Naive thymus-derived CD8-positive, alpha-beta T cell (primary cell): ENCODE results near the gene NAT8L. TPM values are rescaled to one million over a fixed set of nuclear protein-coding genes. Genes with fewer than 3 reads are reported as not detected.
A peak's percentile ranks its signal among the peaks of the same experiment; 100 is the strongest.

Experiments used
- ATAC-seq, 2 donors: fragments of 150-1000 bp; cut with Tn5 transposase in 1 of 2; sonication (Bioruptor Pico), chemical (Tn5 transposase) in 1 of 2; 1 replicate in 1 of 2; 2 replicates in 1 of 2; pipeline ENCODE4 v1.10.0; 2021; ENCODE audit warnings: mild to moderate bottlenecking in 2 of 2, moderate library complexity in 2 of 2
- POLR2A ChIA-PET: fragments of 350-600 bp; sonication (Branson Sonifier 250); formaldehyde crosslinking; loops from one replicate; lab custom pipeline; 2021; ENCODE audit warnings: antibody characterized with exemption; lab: Charles Lee
- DNase-seq, 10 donors: peaks; one replicate each; pipeline versions ENCODE4 v3.0.0 to v3.0.0-alpha.2; 2020 to 2022
- H3K27ac Mint-ChIP-seq, 10 donors: one replicate each; pipeline ENCODE4 v1.8.0; 2020 to 2022; ENCODE audit warnings: mild to moderate bottlenecking in 10 of 10, mixed read lengths in 10 of 10, moderate library complexity in 4 of 10, inconsistent platforms in 1 of 10
- H3K27me3 Mint-ChIP-seq, 5 donors: one replicate each; pipeline ENCODE4 v1.8.0; 2021 to 2022; ENCODE audit warnings: mixed read lengths in 5 of 5
- H3K36me3 Mint-ChIP-seq, 3 donors: one replicate each; pipeline ENCODE4 v1.8.0; 2020 to 2022; ENCODE audit warnings: mixed read lengths in 3 of 3, mild to moderate bottlenecking in 2 of 3, inconsistent platforms in 1 of 3
- H3K4me1 Mint-ChIP-seq, 4 donors: one replicate each; pipeline ENCODE4 v1.8.0; 2021 to 2022; ENCODE audit warnings: mixed read lengths in 4 of 4
- H3K4me3 Mint-ChIP-seq, 10 donors: one replicate each; pipeline ENCODE4 v1.8.0; 2020 to 2022; ENCODE audit warnings: mild to moderate bottlenecking in 10 of 10, mixed read lengths in 10 of 10, moderate library complexity in 6 of 10, inconsistent platforms in 1 of 10
- H3K9me3 Mint-ChIP-seq, 9 donors: one replicate each; pipeline ENCODE4 v1.8.0; 2020 to 2022; ENCODE audit warnings: mixed read lengths in 9 of 9, mild to moderate bottlenecking in 3 of 9, inconsistent platforms in 1 of 9, moderate library complexity in 1 of 9
- polyA plus RNA-seq, 3 donors: library from polyadenylated mRNA; unstranded; fragments of 300-500 nt; fragmentation: Illumina TruSeq; gene quantifications; one replicate each; pipeline ENCODE4 v1.2.3, GENCODE V29; 2021
- total RNA-seq, 8 experiments: library from RNA in 2 of 8; stranded (reverse) in 2 of 8; gene quantifications; one replicate each; pipeline ENCODE4 v1.2.3 and lab custom pipeline; 2021 to 2026

NAT8L gene
- total and polyA plus RNA-seq, 5 experiments from 2014 or later, result 0.05 TPM; not detected in 4

- ATAC-seq, result no peak
- POLR2A ChIA-PET, result no interaction called here
- DNase-seq, result no peak
These were observed 37.0 kb downstream of the NAT8L start for GRCh38 chr4:2096073-2096609.

DNA sequence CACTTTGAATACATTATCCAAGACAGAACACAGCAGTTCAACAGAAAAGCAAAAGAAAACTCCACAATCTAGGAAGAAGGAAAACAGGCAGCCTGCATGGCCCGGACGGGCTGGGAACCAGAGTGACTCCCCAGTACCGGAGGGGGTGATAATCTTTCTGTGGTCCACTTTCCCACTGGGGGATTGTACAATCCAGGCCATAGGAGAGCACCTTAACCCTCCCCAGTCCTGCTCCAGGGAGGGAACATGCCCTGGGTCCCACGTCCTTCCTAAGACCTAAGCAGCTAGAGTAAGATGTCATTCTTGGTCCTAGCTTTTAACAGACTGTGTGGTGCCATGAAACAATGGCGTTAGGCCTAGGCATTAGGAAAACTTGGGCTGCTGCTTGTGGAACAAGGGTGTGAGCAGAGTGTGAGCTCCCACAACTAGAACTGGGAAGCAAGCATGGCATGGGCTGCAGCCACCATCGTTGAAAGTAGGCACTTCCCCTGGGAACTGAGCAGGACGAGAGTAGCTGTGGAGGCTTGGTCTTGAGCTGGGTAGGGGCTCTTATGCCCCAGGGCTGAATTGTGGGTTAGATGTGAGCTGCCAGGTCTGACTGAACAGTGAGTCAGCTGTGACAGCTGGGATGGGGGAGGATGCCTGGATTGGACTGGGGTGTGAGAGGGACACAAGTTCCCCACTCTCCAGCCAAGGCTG is 42.4 kb downstream of the NAT8L start:
- POLR2A ChIA-PET, result no interaction called here
- DNase-seq, result no peak
- Mint-ChIP-seq H3K27ac (no peak overlapping the region), H3K9me3 (peaks cover 5 to 40% (median 26%) of the 10 kb centered on the region in 9 donors), H3K4me3 (no peak overlapping the region), H3K4me1 (no peaks in the 10 kb centered on the region), H3K27me3 (peaks cover 0 to 15% (median 0%) of the 10 kb centered on the region in 5 donors), H3K36me3 (peaks cover under 1 to 26% (median 21%) of the 10 kb centered on the region in 3 donors)
- ATAC-seq, result no peak

More at GRCh38 chr4:2096073-2096609, 37.0 kb downstream of the NAT8L start:
- H3K27ac Mint-ChIP-seq, result no peak overlapping the region
- H3K36me3 Mint-ChIP-seq, result peaks cover 2 to 17% (median 9%) of the 10 kb centered on the region in 3 donors
- peaks cover 0 to 25% (median 14%) of the 10 kb centered on the region in 9 donors for H3K9me3 Mint-ChIP-seq
- H3K27me3 Mint-ChIP-seq, result peaks cover 0 to 15% (median 8%) of the 10 kb centered on the region in 5 donors
- H3K4me1 Mint-ChIP-seq, result no peaks in the 10 kb centered on the region
- no peak overlapping the region for H3K4me3 Mint-ChIP-seq

DNA sequence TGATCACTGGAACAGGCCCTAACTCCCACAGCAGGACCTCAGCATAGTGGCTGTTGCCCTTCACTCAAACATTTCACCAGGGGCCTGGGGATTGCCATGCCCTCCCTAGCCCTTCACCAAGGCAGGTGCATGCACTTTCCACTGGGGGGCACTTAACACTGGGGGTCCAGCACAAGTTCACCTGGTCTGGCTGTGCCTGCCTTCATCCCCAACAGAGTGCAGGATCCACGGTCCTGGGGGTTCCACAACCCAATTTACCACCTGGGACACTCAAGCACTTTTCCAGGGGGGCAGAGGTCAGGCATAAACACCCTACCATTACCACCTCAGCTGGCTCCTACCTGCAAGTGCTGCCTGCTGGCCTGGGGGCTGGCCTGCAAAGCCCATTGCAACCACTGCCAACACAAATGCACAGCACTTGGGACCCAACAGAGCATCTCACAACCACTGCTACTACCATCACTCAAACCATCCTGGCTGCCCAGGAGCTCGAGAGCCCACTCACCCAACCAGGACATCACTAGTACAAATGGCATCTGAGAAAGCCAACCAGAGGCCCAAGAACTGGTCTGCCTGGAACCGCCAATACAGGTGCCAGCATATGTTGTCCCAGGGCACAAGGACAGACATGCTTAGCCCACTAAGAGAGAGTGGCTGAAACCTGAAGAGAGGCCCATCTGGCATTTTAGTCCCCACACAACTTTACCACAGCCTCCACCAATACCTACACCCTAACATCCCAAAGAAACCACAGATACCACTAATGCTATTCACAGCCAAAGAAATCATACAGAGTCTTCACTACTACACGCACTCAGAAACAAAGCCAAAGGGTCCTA is 43.1 kb downstream of the NAT8L start:
- H3K4me3 Mint-ChIP-seq, result no peak overlapping the region
- H3K27ac Mint-ChIP-seq, result no peak overlapping the region
- ATAC-seq (no peak), DNase-seq (no peak)
- POLR2A ChIA-PET, result no interaction called here
- peaks cover 0 to 12% (median 0%) of the 10 kb centered on the region in 5 donors for H3K27me3 Mint-ChIP-seq
- H3K9me3 Mint-ChIP-seq, result peaks cover 5 to 33% (median 20%) of the 10 kb centered on the region in 9 donors
- H3K4me1 Mint-ChIP-seq, result no peaks in the 10 kb centered on the region
- peaks cover 0 to 21% (median 14%) of the 10 kb centered on the region in 3 donors for H3K36me3 Mint-ChIP-seq

DNA sequence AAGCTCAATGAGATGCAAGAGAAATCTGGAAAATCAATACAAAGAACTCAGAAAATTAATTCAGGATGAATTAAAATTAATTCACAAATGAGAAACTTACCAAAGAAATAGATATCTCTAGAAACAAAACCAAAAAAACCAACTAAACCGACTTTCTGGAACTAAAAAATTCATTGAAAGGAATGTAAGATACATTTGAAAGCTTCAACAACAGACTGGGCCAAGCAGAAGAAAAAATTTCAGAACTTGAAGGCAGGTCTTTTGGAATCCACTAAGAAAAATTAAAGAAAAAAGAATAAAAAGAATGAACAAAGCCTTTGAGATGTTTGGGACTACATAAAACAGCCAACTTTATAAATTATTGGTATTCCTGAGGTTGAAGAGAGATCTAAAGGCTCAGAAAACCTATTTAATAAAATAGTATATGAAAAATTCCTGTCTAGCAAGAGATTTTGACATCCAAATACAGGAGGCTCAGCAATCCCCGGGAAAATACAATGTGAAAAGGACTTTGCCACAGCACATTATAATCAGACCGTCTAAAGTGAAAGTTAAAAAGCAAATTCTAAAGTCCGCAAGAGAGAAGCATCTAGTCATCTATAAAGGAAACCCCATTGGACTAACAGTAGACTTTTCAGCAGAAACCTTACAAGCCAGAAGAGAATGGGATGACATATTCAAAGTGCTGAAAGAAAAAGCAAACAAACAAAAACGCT is 44.2 kb downstream of the NAT8L start:
- H3K4me3 Mint-ChIP-seq, result no peak overlapping the region
- H3K27ac Mint-ChIP-seq, result peak overlapping the region in 1 of 10 donors; percentile 46
- no peak for ATAC-seq
- H3K9me3 Mint-ChIP-seq, result peaks cover 5 to 33% (median 20%) of the 10 kb centered on the region in 9 donors
- H3K27me3 Mint-ChIP-seq, result peaks cover 0 to 16% (median 0%) of the 10 kb centered on the region in 5 donors
- POLR2A ChIA-PET, result no interaction called here
- no peak for DNase-seq
- no peaks in the 10 kb centered on the region for H3K4me1 Mint-ChIP-seq
- H3K36me3 Mint-ChIP-seq, result peaks cover 0 to 17% (median 14%) of the 10 kb centered on the region in 3 donors

- DNase-seq (no peak), ATAC-seq (no peak)
- Mint-ChIP-seq H3K36me3 (peaks cover 0 to 17% (median 14%) of the 10 kb centered on the region in 3 donors), H3K27me3 (peaks cover 0 to 22% (median 1%) of the 10 kb centered on the region in 5 donors), H3K27ac (no peak overlapping the region), H3K4me3 (no peak overlapping the region), H3K9me3 (peaks cover 5 to 33% (median 20%) of the 10 kb centered on the region in 9 donors), H3K4me1 (peaks cover 0 to 5% (median 1%) of the 10 kb centered on the region in 4 donors)
- POLR2A ChIA-PET, result no interaction called here
These were observed 44.9 kb downstream of the NAT8L start for GRCh38 chr4:2103843-2104547.

- no peak for ATAC-seq
- POLR2A ChIA-PET, result no interaction called here
These were observed 45.6 kb downstream of the NAT8L start for GRCh38 chr4:2104556-2105345.

GRCh38 chr4:2105559-2105958 is 46.4 kb downstream of the NAT8L start:
- H3K27ac Mint-ChIP-seq, result no peak overlapping the region
- peaks cover 0 to 17% (median 14%) of the 10 kb centered on the region in 3 donors for H3K36me3 Mint-ChIP-seq
- no peak for DNase-seq
- no peak overlapping the region for H3K4me3 Mint-ChIP-seq
- H3K27me3 Mint-ChIP-seq, result peaks cover 0 to 23% (median 9%) of the 10 kb centered on the region in 5 donors
- ATAC-seq, result no peak
- POLR2A ChIA-PET, result no interaction called here
- peaks cover 5 to 33% (median 20%) of the 10 kb centered on the region in 9 donors for H3K9me3 Mint-ChIP-seq
- peaks cover 0 to 6% (median 1%) of the 10 kb centered on the region in 4 donors for H3K4me1 Mint-ChIP-seq

More at GRCh38 chr4:2104556-2105345, 45.6 kb downstream of the NAT8L start:
- Mint-ChIP-seq H3K36me3 (peaks cover 0 to 17% (median 14%) of the 10 kb centered on the region in 3 donors), H3K9me3 (peaks cover 5 to 33% (median 20%) of the 10 kb centered on the region in 9 donors), H3K4me1 (peaks cover 0 to 6% (median 1%) of the 10 kb centered on the region in 4 donors), H3K4me3 (no peak overlapping the region), H3K27ac (no peak overlapping the region), H3K27me3 (peaks cover 0 to 23% (median 9%) of the 10 kb centered on the region in 5 donors)
- DNase-seq, result no peak

GRCh38 chr4:2116687-2117400 is 57.7 kb downstream of the NAT8L start:
- H3K4me1 Mint-ChIP-seq, result no peaks in the 10 kb centered on the region
- H3K27me3 Mint-ChIP-seq, result peaks cover 0 to 12% (median 4%) of the 10 kb centered on the region in 5 donors
- peaks cover 0 to 3% (median 0%) of the 10 kb centered on the region in 9 donors for H3K9me3 Mint-ChIP-seq
- DNase-seq, result no peak
- ATAC-seq, result no peak
- POLR2A ChIA-PET, result no interaction called here
- no peak overlapping the region for H3K27ac Mint-ChIP-seq
- no peak overlapping the region for H3K4me3 Mint-ChIP-seq
- peaks cover 0 to 1% (median 0%) of the 10 kb centered on the region in 3 donors for H3K36me3 Mint-ChIP-seq
